WI38 (cell line): Measurements from ENCODE around the gene GRIA4.

Experiments used
- H3K4me3 ChIP-seq: 2 replicates; pipeline ENCODE4 v1.5.1; 2011; ENCODE audit warnings: low read depth, mild to moderate bottlenecking, control low read depth, low read length
- CTCF ChIP-seq: IDR thresholded peaks from 2 replicates; pipeline ENCODE4 v1.5.1; 2012; ENCODE audit warnings: low read depth, mild to moderate bottlenecking, control low read depth, low read length

The GRIA4 gene

GRCh38 chr11:105696000-105696399 lies 86.1 kb downstream of the GRIA4 start:
- TF ChIP-seq CTCF = no peak
- no peak overlapping the region for H3K4me3 ChIP-seq

- TF ChIP-seq CTCF = no peak
- no peak overlapping the region for H3K4me3 ChIP-seq
Observed at GRCh38 chr11:105697291-105697690, 87.4 kb downstream of the GRIA4 start.

- TF ChIP-seq CTCF = no peak
- H3K4me3 ChIP-seq = no peak overlapping the region
Observed at GRCh38 chr11:105699203-105699602, 89.3 kb downstream of the GRIA4 start.

GRCh38 chr11:105700271-105700670 lies 90.4 kb downstream of the GRIA4 start:
- H3K4me3 ChIP-seq = no peak overlapping the region
- TF ChIP-seq CTCF = no peak

- no peak overlapping the region for H3K4me3 ChIP-seq
- TF ChIP-seq CTCF = no peak
Observed at GRCh38 chr11:105701098-105701497, 91.2 kb downstream of the GRIA4 start.

- H3K4me3 ChIP-seq = no peak overlapping the region
- no peak for TF ChIP-seq CTCF
Observed at GRCh38 chr11:105705786-105706530, 96.1 kb downstream of the GRIA4 start.

- no peak for TF ChIP-seq CTCF
- no peak overlapping the region for H3K4me3 ChIP-seq
Observed at GRCh38 chr11:105713106-105713505, 103.2 kb downstream of the GRIA4 start.
